AG09309 (cell line): Measurements from ENCODE around the gene ETFA.

Experiments used
- DNase-seq: peaks from one replicate; pipeline ENCODE4 v3.0.0-alpha.2; 2010; ENCODE audit warnings: low read depth
- H3K4me3 ChIP-seq: 2 replicates; pipeline ENCODE4 v1.5.1; 2011; ENCODE audit warnings: mild to moderate bottlenecking, low read depth, low read length, moderate library complexity; ENCODE audit not compliant: control insufficient read depth
- CTCF ChIP-seq: IDR thresholded peaks from 2 replicates; pipeline ENCODE4 v1.5.1; 2011; ENCODE audit warnings: mild to moderate bottlenecking, low read depth, low read length, inconsistent platforms; ENCODE audit not compliant: insufficient read depth, control insufficient read depth; ENCODE audit errors: missing control alignments

Gene ETFA

GRCh38 chr15:76311100-76311953 is at the start of gene ETFA:
Gene ETFA, minus strand, starts transcription at chr15:76311469. Its CDS starts 81 bp downstream, at chr15:76311388.
- peak within 1 kb of the TSS; percentile 98 for H3K4me3 ChIP-seq
- no peak for TF ChIP-seq CTCF
- DNase-seq: peak; percentile 62

- H3K4me3 ChIP-seq: no peak overlapping the region
- no peak for DNase-seq
- no peak for TF ChIP-seq CTCF
Measured at GRCh38 chr15:76360416-76360815, 49.1 kb upstream of the ETFA start.

- H3K4me3 ChIP-seq: no peak overlapping the region
- no peak for TF ChIP-seq CTCF
- DNase-seq: no peak
Measured at GRCh38 chr15:76359152-76359551, 47.9 kb upstream of the ETFA start.

GRCh38 chr15:76358453-76358852 is 47.2 kb upstream of the ETFA start:
- H3K4me3 ChIP-seq: no peak overlapping the region
- DNase-seq: no peak
- no peak for TF ChIP-seq CTCF

- TF ChIP-seq CTCF: no peak
- no peak for DNase-seq
Measured at GRCh38 chr15:76354823-76355440, 43.7 kb upstream of the ETFA start.

GRCh38 chr15:76353903-76354302 is 42.6 kb upstream of the ETFA start:
- H3K4me3 ChIP-seq: no peak overlapping the region
- no peak for TF ChIP-seq CTCF
- no peak for DNase-seq

More at GRCh38 chr15:76354823-76355440, 43.7 kb upstream of the ETFA start:
- H3K4me3 ChIP-seq: no peak overlapping the region
